Tibial nerve (tissue), 4 donors: Measurements from ENCODE around the gene LRRC72. TPM values are rescaled to one million over a fixed set of nuclear protein-coding genes. Genes with fewer than 3 reads are reported as not detected.

ENCODE experiments used
- DNase-seq, 2 donors: peaks; one replicate each; pipeline ENCODE4 v3.0.0-alpha.2; 2019; ENCODE audit warnings: low spot score in 2 of 2
- H3K27ac ChIP-seq, 4 donors: fragments of 200-600 bp; sonication (generic) in 3 of 4; one replicate each; pipeline ENCODE4 v1.5.1; 2017 to 2019; ENCODE audit warnings: mild to moderate bottlenecking in 1 of 4
- H3K27me3 ChIP-seq, 2 donors: fragments of 200-600 bp; sonication (generic) in 1 of 2; one replicate each; pipeline versions ENCODE4 v1.5.1 to v1.6.0; 2017 to 2019
- H3K36me3 ChIP-seq, 3 donors: fragments of 200-600 bp; sonication (generic); one replicate each; pipeline ENCODE4 v1.5.1; 2018 to 2019
- H3K4me1 ChIP-seq, 4 donors: fragments of 200-600 bp; sonication (generic) in 3 of 4; one replicate each; pipeline ENCODE4 v1.5.1; 2017 to 2019
- H3K4me3 ChIP-seq, 4 donors: fragments of 200-600 bp; sonication (generic) in 3 of 4; one replicate each; pipeline ENCODE4 v1.5.1; 2017 to 2019; ENCODE audit warnings: mild to moderate bottlenecking in 1 of 4, moderate library complexity in 1 of 4
- H3K9me3 ChIP-seq, 4 donors: fragments of 200-600 bp; sonication (generic) in 3 of 4; one replicate each; pipeline ENCODE4 v1.5.1; 2017 to 2019
- CTCF ChIP-seq, 5 experiments: fragments of 200-600 bp in 3 of 5; fragments of 450-650 bp in 2 of 5; sonication (generic) in 3 of 5; IDR thresholded peaks; one replicate each; pipeline ENCODE4 v1.5.1; 2016 to 2019; ENCODE audit warnings: antibody characterized with exemption in 5 of 5, mild to moderate bottlenecking in 3 of 5, moderate library complexity in 2 of 5
- EP300 ChIP-seq, 2 donors: sonication (generic); formaldehyde crosslinking; IDR thresholded peaks; one replicate each; pipeline ENCODE4 v1.6.1; 2017; ENCODE audit warnings: antibody characterized with exemption in 2 of 2, mild to moderate bottlenecking in 1 of 2
- POLR2A ChIP-seq, 2 donors: fragments of 450-650 bp; IDR thresholded peaks; one replicate each; pipeline ENCODE4 v1.6.1; 2017; ENCODE audit warnings: antibody characterized with exemption in 2 of 2, mild to moderate bottlenecking in 2 of 2, moderate library complexity in 2 of 2
- WGBS, 2 donors: methylation state at CpG; one replicate each; pipeline ENCODE4 v1.1.5; 2018; 5-methylcytosine and 5-hydroxymethylcytosine counted together
- total RNA-seq, 4 donors: library from RNA; depleted of rRNA; stranded (reverse); fragments of >200 nt; gene quantifications; one replicate each; pipeline ENCODE4 v1.1.0, GENCODE V29; 2016

Gene LRRC72
- total RNA-seq, 4 donors from 2014 or later, result not detected

GRCh38 chr7:16630654-16631053 is 104.0 kb downstream of the LRRC72 start:
- no peak for TF ChIP-seq POLR2A (IDR thresholded peaks at IDR 0.05)
- no peak for TF ChIP-seq EP300 (IDR thresholded peaks at IDR 0.05)
- no peak for TF ChIP-seq CTCF (IDR thresholded peaks at IDR 0.05)
- Histone ChIP-seq H3K27me3 (no peaks in the 10 kb centered on the region), H3K4me3 (no peak overlapping the region), H3K36me3 (peaks cover 0 to 26% (median 0%) of the 10 kb centered on the region in 3 donors), H3K27ac (no peak overlapping the region), H3K4me1 (peaks cover 0 to 6% (median 2%) of the 10 kb centered on the region in 4 donors), H3K9me3 (no peaks in the 10 kb centered on the region)
- DNase-seq, result no peak
- 60 to 65% methylated on average over 1 of the region's 1 CpG for WGBS, 2 donors

Other genes with a start within 250 kb of the LRRC72 start
- gene CRPPA, start 105.3 kb upstream of the LRRC72 start, total RNA-seq, result 1 to 10 TPM; 3.9 to 6.3 (median 4.2) TPM
- gene SOSTDC1, start 61.1 kb upstream of the LRRC72 start, total RNA-seq, result 1 to 10 TPM in 2 of 4 donors, under 1 TPM in 2; 0.39 to 2.4 (median 1.5) TPM
- gene ANKMY2, start 118.9 kb downstream of the LRRC72 start, total RNA-seq, result 10 to 100 TPM; 10.0 to 15.3 (median 13.7) TPM
- 10 to 100 TPM; 50.2 to 69.3 (median 52.3) TPM for gene BZW2, start 119.4 kb downstream of the LRRC72 start, total RNA-seq
- gene TSPAN13, start 226.9 kb downstream of the LRRC72 start, total RNA-seq, result 10 to 100 TPM in 1 of 4 donors, 1 to 10 TPM in 3; 6.9 to 11.7 (median 9.0) TPM